ENCODE measurements around the gene MSANTD2.

MSANTD2 gene

DNA sequence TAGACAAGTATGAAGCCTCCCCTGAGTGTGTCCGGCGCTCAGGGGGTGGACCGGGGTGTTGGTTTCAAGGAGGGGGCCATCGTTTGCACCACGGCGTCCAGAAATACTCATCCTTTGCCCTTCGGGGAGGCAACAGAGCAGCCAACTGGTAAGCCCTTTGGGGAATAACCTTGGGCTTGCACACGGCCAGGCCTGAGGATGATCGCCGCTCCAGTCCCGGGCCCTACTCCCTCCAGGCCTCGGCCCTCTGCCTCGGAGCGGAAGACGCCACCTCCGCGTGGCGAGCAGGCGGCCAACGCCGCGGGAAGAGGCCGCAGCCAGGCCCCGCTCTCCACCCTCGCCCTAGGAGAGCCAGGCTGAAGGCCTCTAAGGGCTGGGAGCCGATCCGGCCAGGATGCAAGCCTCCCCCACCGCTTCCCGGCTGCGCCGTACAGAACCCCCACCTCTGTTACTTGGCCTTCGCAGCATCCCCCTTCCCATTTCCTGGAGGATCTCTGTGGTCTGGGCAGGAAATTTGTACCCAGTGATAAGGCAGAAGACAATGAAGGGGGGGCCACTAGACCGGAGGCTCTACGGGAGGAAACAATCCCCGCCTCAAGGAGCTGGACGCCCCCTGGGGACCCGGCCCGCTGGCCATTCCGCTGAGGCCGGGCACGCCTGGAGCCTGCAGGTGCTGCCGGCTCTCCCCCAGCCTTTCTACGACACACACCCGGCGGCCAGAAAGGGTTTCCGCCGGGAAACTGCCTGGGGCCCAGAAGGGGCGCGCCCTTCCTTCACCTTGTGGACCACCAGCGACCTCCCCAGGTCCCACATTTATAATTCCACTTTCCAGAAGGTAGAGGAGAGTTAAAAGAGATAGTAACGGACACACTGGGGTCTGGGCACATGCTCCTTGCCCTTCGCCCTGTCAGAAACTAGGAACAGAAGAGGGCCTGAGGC is 40.7 kb downstream of the MSANTD2 start:
- Histone ChIP-seq H2AFZ (ENCODE audit: low read depth, low read length, severe bottlenecking) (no peak overlapping the region), H3K27me3 (ENCODE audit: low read length) (no peaks in the 10 kb centered on the region), H3K9me2 (replicated peaks; ENCODE audit: insufficient read depth, low read length) (no peaks in the 10 kb centered on the region), H4K20me1 (ENCODE audit: low read depth, low read length) (no peaks in the 10 kb centered on the region), H3K36me3 (ENCODE audit: low read length) (no peaks in the 10 kb centered on the region), H3K9ac (ENCODE audit: low read length) (no peak overlapping the region), H3K9me3 (ENCODE audit: insufficient read depth, low read length) (no peaks in the 10 kb centered on the region), H3F3A (ENCODE audit: insufficient read depth) (no peaks in the 10 kb centered on the region), H3K4me3 (ENCODE audit: insufficient read depth, low read length, poor library complexity, severe bottlenecking) (no peak overlapping the region), H3K27ac (ENCODE audit: low read depth, low read length) (no peak overlapping the region), H3K79me2 (ENCODE audit: insufficient read depth, low read length) (no peaks in the 10 kb centered on the region), H3K4me2 (ENCODE audit: low read depth, low read length, poor library complexity, severe bottlenecking) (no peak overlapping the region)
- no peak for TF ChIP-seq CTCF (IDR thresholded peaks at IDR 0.05; ENCODE audit: insufficient read depth, low read length, poor library complexity, severe bottlenecking)
- TF ChIP-seq EZH2phosphoT487 (conservative IDR thresholded peaks at IDR 0.05; ENCODE audit: low read length): no peak

GRCh38 chr11:124758355-124759265 is 41.6 kb downstream of the MSANTD2 start:
- H3K9ac ChIP-seq (ENCODE audit: low read length): no peak overlapping the region
- H2AFZ ChIP-seq (ENCODE audit: low read depth, low read length, severe bottlenecking): no peak overlapping the region
- H3K4me2 ChIP-seq (ENCODE audit: low read depth, low read length, poor library complexity, severe bottlenecking): peak overlapping the region; percentile 41
- H3F3A ChIP-seq (ENCODE audit: insufficient read depth): no peaks in the 10 kb centered on the region
- no peaks in the 10 kb centered on the region for H3K27me3 ChIP-seq (ENCODE audit: low read length)
- H3K4me3 ChIP-seq (ENCODE audit: insufficient read depth, low read length, poor library complexity, severe bottlenecking): no peak overlapping the region
- H3K27ac ChIP-seq (ENCODE audit: low read depth, low read length): no peak overlapping the region
- H3K9me3 ChIP-seq (ENCODE audit: insufficient read depth, low read length): no peaks in the 10 kb centered on the region
- H3K79me2 ChIP-seq (ENCODE audit: insufficient read depth, low read length): no peaks in the 10 kb centered on the region
- no peaks in the 10 kb centered on the region for H3K36me3 ChIP-seq (ENCODE audit: low read length)
- TF ChIP-seq EZH2phosphoT487 (conservative IDR thresholded peaks at IDR 0.05; ENCODE audit: low read length) (no peak), CTCF (IDR thresholded peaks at IDR 0.05; ENCODE audit: insufficient read depth, low read length, poor library complexity, severe bottlenecking) (peak; percentile 76)
- H3K9me2 ChIP-seq (replicated peaks; ENCODE audit: insufficient read depth, low read length): no peaks in the 10 kb centered on the region
- no peaks in the 10 kb centered on the region for H4K20me1 ChIP-seq (ENCODE audit: low read depth, low read length)

GRCh38 chr11:124757320-124757719 is 42.9 kb downstream of the MSANTD2 start:
- Histone ChIP-seq H3K9me2 (replicated peaks; ENCODE audit: insufficient read depth, low read length) (no peaks in the 10 kb centered on the region), H3F3A (ENCODE audit: insufficient read depth) (no peaks in the 10 kb centered on the region), H3K27ac (ENCODE audit: low read depth, low read length) (no peak overlapping the region), H3K9me3 (ENCODE audit: insufficient read depth, low read length) (no peaks in the 10 kb centered on the region), H3K79me2 (ENCODE audit: insufficient read depth, low read length) (no peaks in the 10 kb centered on the region), H3K4me3 (ENCODE audit: insufficient read depth, low read length, poor library complexity, severe bottlenecking) (no peak overlapping the region), H3K27me3 (ENCODE audit: low read length) (no peaks in the 10 kb centered on the region), H2AFZ (ENCODE audit: low read depth, low read length, severe bottlenecking) (no peak overlapping the region), H3K36me3 (ENCODE audit: low read length) (no peaks in the 10 kb centered on the region), H3K9ac (ENCODE audit: low read length) (no peak overlapping the region), H3K4me2 (ENCODE audit: low read depth, low read length, poor library complexity, severe bottlenecking) (no peak overlapping the region), H4K20me1 (ENCODE audit: low read depth, low read length) (no peaks in the 10 kb centered on the region)
- no peak for TF ChIP-seq EZH2phosphoT487 (conservative IDR thresholded peaks at IDR 0.05; ENCODE audit: low read length)
